ENCODE data around the gene DLX4. TPM values are rescaled to one million over a fixed set of nuclear protein-coding genes. Genes with fewer than 3 reads are reported as not detected.

The DLX4 gene
- total and polyA plus RNA-seq, 10 of the 15 experiments (the other 5 are each of a cell fraction or from before 2014, with no cell fraction given): 0.05 to 0.29 (median 0.15) TPM

DNA sequence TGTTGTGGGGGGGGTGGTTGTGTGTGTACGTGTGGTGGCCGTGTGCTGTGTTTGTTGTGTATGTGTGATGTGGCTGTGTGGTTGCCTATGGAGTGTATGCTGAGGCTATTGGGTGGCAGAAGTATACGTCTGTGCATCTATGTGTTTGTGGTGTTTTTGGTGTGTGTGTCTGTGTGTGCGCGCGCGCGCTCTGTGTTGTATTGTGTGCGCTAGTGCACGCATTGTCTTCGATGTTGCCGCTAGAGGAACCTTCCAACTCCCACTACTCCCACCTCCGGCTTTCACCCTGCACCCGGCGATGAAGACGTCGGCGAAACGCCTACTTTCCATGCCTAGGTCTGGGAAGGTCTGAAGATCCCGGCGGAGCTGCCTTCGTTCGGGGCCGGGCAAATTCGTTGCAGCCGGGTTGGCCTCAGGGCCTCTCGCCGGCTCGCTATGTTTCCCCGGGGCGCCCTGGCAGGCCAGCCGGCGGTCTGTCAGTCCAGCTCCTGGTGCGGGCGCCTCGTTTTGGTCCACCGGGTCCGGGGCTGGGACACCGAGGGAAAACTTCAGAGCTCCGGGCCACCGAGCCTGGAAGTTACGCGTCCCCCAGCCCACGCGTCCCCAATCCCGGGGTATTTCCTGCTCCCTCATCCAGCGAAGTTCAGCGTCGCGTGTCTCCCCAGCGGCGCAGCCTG is 5.2 kb upstream of the DLX4 start (continued):
- TF ChIP-seq DPF2 (IDR thresholded peaks at IDR 0.05): no peak
- TF ChIP-seq, protein P1, sequence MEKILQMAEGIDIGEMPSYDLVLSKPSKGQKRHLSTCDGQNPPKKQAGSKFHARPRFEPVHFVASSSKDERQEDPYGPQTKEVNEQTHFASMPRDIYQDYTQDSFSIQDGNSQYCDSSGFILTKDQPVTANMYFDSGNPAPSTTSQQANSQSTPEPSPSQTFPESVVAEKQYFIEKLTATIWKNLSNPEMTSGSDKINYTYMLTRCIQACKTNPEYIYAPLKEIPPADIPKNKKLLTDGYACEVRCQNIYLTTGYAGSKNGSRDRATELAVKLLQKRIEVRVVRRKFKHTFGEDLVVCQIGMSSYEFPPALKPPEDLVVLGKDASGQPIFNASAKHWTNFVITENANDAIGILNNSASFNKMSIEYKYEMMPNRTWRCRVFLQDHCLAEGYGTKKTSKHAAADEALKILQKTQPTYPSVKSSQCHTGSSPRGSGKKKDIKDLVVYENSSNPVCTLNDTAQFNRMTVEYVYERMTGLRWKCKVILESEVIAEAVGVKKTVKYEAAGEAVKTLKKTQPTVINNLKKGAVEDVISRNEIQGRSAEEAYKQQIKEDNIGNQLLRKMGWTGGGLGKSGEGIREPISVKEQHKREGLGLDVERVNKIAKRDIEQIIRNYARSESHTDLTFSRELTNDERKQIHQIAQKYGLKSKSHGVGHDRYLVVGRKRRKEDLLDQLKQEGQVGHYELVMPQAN (conservative IDR thresholded peaks at IDR 0.05): no peak
- no peak for TF ChIP-seq EZH2 (IDR thresholded peaks at IDR 0.05; ENCODE audit: borderline replicate concordance, control insufficient read depth, low read depth, low read length)

GRCh38 chr17:49964303-49964768 is 4.7 kb upstream of the DLX4 start:
- no peaks in the 10 kb centered on the region for H4K20me1 ChIP-seq (ENCODE audit: control insufficient read depth, insufficient read depth)
- H3K27me3 ChIP-seq (replicated peaks in 1 of 2; ENCODE audit: control insufficient read depth in 2 of 2, insufficient read depth in 2 of 2, low read length in 1 of 2): peaks cover 8 to 19% of the 10 kb centered on the region in 2 experiments
- H2AFZ ChIP-seq (ENCODE audit: control insufficient read depth, low read depth, low read length): no peak overlapping the region
- H3K4me3 ChIP-seq: no peak overlapping the region
- ATAC-seq (no peak), FAIRE-seq (no peak), DNase-seq (ENCODE audit: low read depth, low spot score) (no peak)
- H3K79me2 ChIP-seq (ENCODE audit: control insufficient read depth, insufficient read depth, low read length): no peaks in the 10 kb centered on the region
- intact Hi-C loops (cut with micrococcal nuclease; ENCODE audit: unreplicated experiment): no loop called here
- H3K4me2 ChIP-seq (ENCODE audit: control insufficient read depth, insufficient read depth): no peak overlapping the region
- ChIA-PET CTCF (no interaction called here), SMC1A (ENCODE audit: uncharacterized antibody, unreplicated experiment) (no interaction called here), POLR2A (no interaction called here), RAD21 (ENCODE audit: unreplicated experiment) (no interaction called here)
- no peak overlapping the region for H3K27ac ChIP-seq (ENCODE audit: control insufficient read depth, insufficient read depth)
- WGBS (ENCODE audit: insufficient coverage, insufficient replicate concordance, low lambda C conversion rate, missing lambda C conversion rate): 9% methylated on average over 18 of the region's 18 CpGs
- no peaks in the 10 kb centered on the region for H3K36me3 ChIP-seq (ENCODE audit: control insufficient read depth in 2 of 2, insufficient read depth in 2 of 2, low read length in 1 of 2)
- no peak overlapping the region for H3K9ac ChIP-seq (ENCODE audit: control insufficient read depth, insufficient read depth, low read length)
- BruUV-seq (replicated peaks): no TSS peak
- H3K4me1 ChIP-seq (ENCODE audit: control insufficient read depth, insufficient read depth, low read length): no peaks in the 10 kb centered on the region; the same call in 1 of the 2 replicates
- TF ChIP-seq STAT1 (conservative IDR thresholded peaks at IDR 0.05): no peak
- TF ChIP-seq LARP7 (IDR thresholded peaks at IDR 0.05): no peak
- TF ChIP-seq NFXL1 (IDR thresholded peaks at IDR 0.05; ENCODE audit: borderline replicate concordance): no peak
- TF ChIP-seq USF1 (IDR thresholded peaks at IDR 0.05; ENCODE audit: borderline replicate concordance, extremely low read length, insufficient read depth, low read depth, low read length): no peak
- TF ChIP-seq SP1 (IDR thresholded peaks at IDR 0.05; ENCODE audit: low read depth, low read length): no peak
- no peak for TF ChIP-seq ZNF622 (IDR thresholded peaks at IDR 0.05)
- no peak for TF ChIP-seq JUNB (IDR thresholded peaks at IDR 0.05)
- no peak for TF ChIP-seq ZNF217 (IDR thresholded peaks at IDR 0.05)
- no peak for TF ChIP-seq TBL1XR1 (IDR thresholded peaks at IDR 0.05; ENCODE audit: low read depth, low read length)
- TF ChIP-seq, protein P2, sequence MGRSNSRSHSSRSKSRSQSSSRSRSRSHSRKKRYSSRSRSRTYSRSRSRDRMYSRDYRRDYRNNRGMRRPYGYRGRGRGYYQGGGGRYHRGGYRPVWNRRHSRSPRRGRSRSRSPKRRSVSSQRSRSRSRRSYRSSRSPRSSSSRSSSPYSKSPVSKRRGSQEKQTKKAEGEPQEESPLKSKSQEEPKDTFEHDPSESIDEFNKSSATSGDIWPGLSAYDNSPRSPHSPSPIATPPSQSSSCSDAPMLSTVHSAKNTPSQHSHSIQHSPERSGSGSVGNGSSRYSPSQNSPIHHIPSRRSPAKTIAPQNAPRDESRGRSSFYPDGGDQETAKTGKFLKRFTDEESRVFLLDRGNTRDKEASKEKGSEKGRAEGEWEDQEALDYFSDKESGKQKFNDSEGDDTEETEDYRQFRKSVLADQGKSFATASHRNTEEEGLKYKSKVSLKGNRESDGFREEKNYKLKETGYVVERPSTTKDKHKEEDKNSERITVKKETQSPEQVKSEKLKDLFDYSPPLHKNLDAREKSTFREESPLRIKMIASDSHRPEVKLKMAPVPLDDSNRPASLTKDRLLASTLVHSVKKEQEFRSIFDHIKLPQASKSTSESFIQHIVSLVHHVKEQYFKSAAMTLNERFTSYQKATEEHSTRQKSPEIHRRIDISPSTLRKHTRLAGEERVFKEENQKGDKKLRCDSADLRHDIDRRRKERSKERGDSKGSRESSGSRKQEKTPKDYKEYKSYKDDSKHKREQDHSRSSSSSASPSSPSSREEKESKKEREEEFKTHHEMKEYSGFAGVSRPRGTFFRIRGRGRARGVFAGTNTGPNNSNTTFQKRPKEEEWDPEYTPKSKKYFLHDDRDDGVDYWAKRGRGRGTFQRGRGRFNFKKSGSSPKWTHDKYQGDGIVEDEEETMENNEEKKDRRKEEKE (IDR thresholded peaks at IDR 0.05): no peak
- TF ChIP-seq ZZZ3 (IDR thresholded peaks at IDR 0.05; ENCODE audit: control insufficient read depth, insufficient read length, low read depth): no peak
- TF ChIP-seq, protein P3, sequence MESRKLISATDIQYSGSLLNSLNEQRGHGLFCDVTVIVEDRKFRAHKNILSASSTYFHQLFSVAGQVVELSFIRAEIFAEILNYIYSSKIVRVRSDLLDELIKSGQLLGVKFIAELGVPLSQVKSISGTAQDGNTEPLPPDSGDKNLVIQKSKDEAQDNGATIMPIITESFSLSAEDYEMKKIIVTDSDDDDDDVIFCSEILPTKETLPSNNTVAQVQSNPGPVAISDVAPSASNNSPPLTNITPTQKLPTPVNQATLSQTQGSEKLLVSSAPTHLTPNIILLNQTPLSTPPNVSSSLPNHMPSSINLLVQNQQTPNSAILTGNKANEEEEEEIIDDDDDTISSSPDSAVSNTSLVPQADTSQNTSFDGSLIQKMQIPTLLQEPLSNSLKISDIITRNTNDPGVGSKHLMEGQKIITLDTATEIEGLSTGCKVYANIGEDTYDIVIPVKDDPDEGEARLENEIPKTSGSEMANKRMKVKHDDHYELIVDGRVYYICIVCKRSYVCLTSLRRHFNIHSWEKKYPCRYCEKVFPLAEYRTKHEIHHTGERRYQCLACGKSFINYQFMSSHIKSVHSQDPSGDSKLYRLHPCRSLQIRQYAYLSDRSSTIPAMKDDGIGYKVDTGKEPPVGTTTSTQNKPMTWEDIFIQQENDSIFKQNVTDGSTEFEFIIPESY (IDR thresholded peaks at IDR 0.05): no peak
- TF ChIP-seq SMAD1 (IDR thresholded peaks at IDR 0.05; ENCODE audit: low read depth, partially characterized antibody): no peak
- no peaks in the 10 kb centered on the region for H3K9me3 ChIP-seq (replicated peaks; ENCODE audit: control insufficient read depth, insufficient read depth, low read length)
- in situ Hi-C loops (cut with MboI): no loop called here
